Caco-2 (cell line): ENCODE measurements around the gene WIPF3. TPM values are rescaled to one million over a fixed set of nuclear protein-coding genes. Genes with fewer than 3 reads are reported as not detected.

Experiments used
- BruUV-seq: library from RNA; stranded (reverse); fragments of 400-500 nt; replicated peaks from 2 replicates; lab custom pipeline; 2021; lab: Mats Ljungman, UMichigan
- CTCF ChIA-PET: fragments of 300-600 bp; sonication (Branson Sonifier 250); formaldehyde crosslinking; loops from one replicate; lab custom pipeline; 2022; ENCODE audit warnings: antibody characterized with exemption; lab: Charles Lee
- POLR2A ChIA-PET: fragments of 300-600 bp; sonication (Branson Sonifier 250); formaldehyde crosslinking; loops from one replicate; lab custom pipeline; 2022; ENCODE audit warnings: antibody characterized with exemption; lab: Charles Lee
- DNase-seq, 2 experiments: peaks; one replicate each; pipeline versions ENCODE4 v3.0.0 to v3.0.0-alpha.2; 2020 to 2022
- H3K27me3 ChIP-seq: replicated peaks from 2 replicates; pipeline ENCODE4 v1.6.0; 2011; ENCODE audit warnings: low read length; ENCODE audit not compliant: control insufficient read depth, insufficient read depth
- H3K36me3 ChIP-seq: 2 replicates; pipeline ENCODE4 v1.5.1; 2011; ENCODE audit warnings: low read length; ENCODE audit not compliant: control insufficient read depth, insufficient read depth
- H3K4me1 ChIP-seq: fragments of 250-450 bp; sonication (Bioruptor Pico); 2 replicates; pipeline ENCODE4 v1.5.1; 2020; ENCODE audit warnings: mild to moderate bottlenecking
- H3K4me3 ChIP-seq: 2 replicates; pipeline ENCODE4 v1.5.1; 2011; ENCODE audit warnings: low read depth, mild to moderate bottlenecking, control low read depth, low read length
- H3K9me3 ChIP-seq: fragments of 250-450 bp; sonication (Bioruptor Pico); 2 replicates; pipeline ENCODE4 v1.5.1; 2020; ENCODE audit warnings: mild to moderate bottlenecking, moderate library complexity
- H3K27ac Mint-ChIP-seq: one replicate; pipeline ENCODE4 v1.8.0; 2022; ENCODE audit warnings: mixed read lengths; ENCODE audit not compliant: unreplicated experiment
- H3K27me3 Mint-ChIP-seq: one replicate; pipeline ENCODE4 v1.8.0; 2022; ENCODE audit warnings: mixed read lengths; ENCODE audit not compliant: insufficient read depth, unreplicated experiment
- H3K36me3 Mint-ChIP-seq: one replicate; pipeline ENCODE4 v1.8.0; 2022; ENCODE audit warnings: mild to moderate bottlenecking, mixed read lengths; ENCODE audit not compliant: insufficient read depth, unreplicated experiment
- H3K4me1 Mint-ChIP-seq: one replicate; pipeline ENCODE4 v1.8.0; 2022; ENCODE audit warnings: low read depth, mixed read lengths; ENCODE audit not compliant: unreplicated experiment
- H3K4me3 Mint-ChIP-seq: one replicate; pipeline ENCODE4 v1.8.0; 2022; ENCODE audit warnings: mild to moderate bottlenecking, moderate library complexity, mixed read lengths; ENCODE audit not compliant: unreplicated experiment
- H3K9me3 Mint-ChIP-seq: one replicate; pipeline ENCODE4 v1.8.0; 2022; ENCODE audit warnings: mixed read lengths; ENCODE audit not compliant: unreplicated experiment
- CTCF ChIP-seq, 2 experiments: fragments of 200-600 bp in 1 of 2; IDR thresholded peaks; 1 replicate in 1 of 2; 2 replicates in 1 of 2; pipeline versions ENCODE4 v1.5.1 to v1.8.0; 2011 to 2022; ENCODE audit warnings: antibody characterized with exemption in 1 of 2, control low read depth in 1 of 2, inconsistent platforms in 1 of 2, low read depth in 1 of 2, low read length in 1 of 2, mild to moderate bottlenecking in 1 of 2, moderate library complexity in 1 of 2; ENCODE audit not compliant: insufficient read depth in 1 of 2, severe bottlenecking in 1 of 2, unreplicated experiment in 1 of 2
- intact Hi-C: fragments of 100-400 bp; cut with micrococcal nuclease; formaldehyde crosslinking; loops from one replicate; pipeline ENCODE4 v1.10.0; 2022; ENCODE audit not compliant: unreplicated experiment
- total RNA-seq: library from RNA; stranded (reverse); gene quantifications from 2 replicates; pipeline ENCODE4 v1.2.3, GENCODE V29; 2022

The WIPF3 gene
- total RNA-seq, 1 experiment from 2014 or later: 1.2 TPM

- H3K4me3 Mint-ChIP-seq: no peak overlapping the region
- H3K36me3 ChIP-seq: no peaks in the 10 kb centered on the region
- CTCF ChIA-PET: no interaction called here
- no peaks in the 10 kb centered on the region for H3K27me3 Mint-ChIP-seq
- H3K4me1 Mint-ChIP-seq: no peaks in the 10 kb centered on the region
- H3K36me3 Mint-ChIP-seq: no peaks in the 10 kb centered on the region
- H3K27me3 ChIP-seq: no peaks in the 10 kb centered on the region
- no peaks in the 10 kb centered on the region for H3K9me3 Mint-ChIP-seq
- POLR2A ChIA-PET: no interaction called here
- H3K27ac Mint-ChIP-seq: no peak overlapping the region
- H3K9me3 ChIP-seq: no peaks in the 10 kb centered on the region
- no peak for TF ChIP-seq CTCF (IDR thresholded peaks at IDR 0.05; ENCODE audit: insufficient read depth in 1 of 2, low read depth in 1 of 2, low read length in 1 of 2, severe bottlenecking in 1 of 2, unreplicated experiment in 1 of 2)
- no TSS peak for BruUV-seq
- no peak for DNase-seq
- H3K4me1 ChIP-seq: no peaks in the 10 kb centered on the region
- no peak overlapping the region for H3K4me3 ChIP-seq
- intact Hi-C loops: no loop called here
Observed at GRCh38 chr7:29891766-29892165, 85.5 kb downstream of the WIPF3 start.

- no peaks in the 10 kb centered on the region for H3K27me3 Mint-ChIP-seq
- H3K4me1 Mint-ChIP-seq: no peaks in the 10 kb centered on the region
- no peak for DNase-seq
- no peak for TF ChIP-seq CTCF (IDR thresholded peaks at IDR 0.05; ENCODE audit: insufficient read depth in 1 of 2, low read depth in 1 of 2, low read length in 1 of 2, severe bottlenecking in 1 of 2, unreplicated experiment in 1 of 2)
- intact Hi-C loops: no loop called here
- no peaks in the 10 kb centered on the region for H3K4me1 ChIP-seq
- no peak overlapping the region for H3K4me3 ChIP-seq
- H3K4me3 Mint-ChIP-seq: no peak overlapping the region
- H3K9me3 Mint-ChIP-seq: no peaks in the 10 kb centered on the region
- H3K36me3 Mint-ChIP-seq: no peaks in the 10 kb centered on the region
- H3K9me3 ChIP-seq: no peaks in the 10 kb centered on the region
- ChIA-PET POLR2A (no interaction called here), CTCF (no interaction called here)
- H3K27me3 ChIP-seq: no peaks in the 10 kb centered on the region
- H3K27ac Mint-ChIP-seq: no peak overlapping the region
- no peaks in the 10 kb centered on the region for H3K36me3 ChIP-seq
- no TSS peak for BruUV-seq
Observed at GRCh38 chr7:29892231-29892630, 85.9 kb downstream of the WIPF3 start.

GRCh38 chr7:29893351-29893965 is 87.2 kb downstream of the WIPF3 start:
- no TSS peak for BruUV-seq
- H3K27me3 ChIP-seq: no peaks in the 10 kb centered on the region

More at GRCh38 chr7:29893351-29893965, 87.2 kb downstream of the WIPF3 start:
- Mint-ChIP-seq H3K4me1 (peaks cover 6% of the 10 kb centered on the region), H3K36me3 (no peaks in the 10 kb centered on the region), H3K9me3 (peaks cover 9% of the 10 kb centered on the region), H3K27me3 (no peaks in the 10 kb centered on the region), H3K4me3 (no peak overlapping the region), H3K27ac (no peak overlapping the region)
- ChIA-PET POLR2A (no interaction called here), CTCF (no interaction called here)
- no peak for TF ChIP-seq CTCF (IDR thresholded peaks at IDR 0.05; ENCODE audit: insufficient read depth in 1 of 2, low read depth in 1 of 2, low read length in 1 of 2, severe bottlenecking in 1 of 2, unreplicated experiment in 1 of 2)
- no peaks in the 10 kb centered on the region for H3K4me1 ChIP-seq
- no peak overlapping the region for H3K4me3 ChIP-seq
- no peaks in the 10 kb centered on the region for H3K36me3 ChIP-seq
- no peak for DNase-seq
- intact Hi-C loops: no loop called here
- no peaks in the 10 kb centered on the region for H3K9me3 ChIP-seq
